ENCODE data around the gene PHF13. TPM values are rescaled to one million over a fixed set of nuclear protein-coding genes. Genes with fewer than 3 reads are reported as not detected.
A peak's percentile ranks its signal among the peaks of the same experiment; 100 is the strongest.

The PHF13 gene
- total and polyA plus RNA-seq, 9 of the 15 experiments (the other 6 are each of a cell fraction or from before 2014, with no cell fraction given): 1.8 to 36.1 (median 11.7) TPM

DNA sequence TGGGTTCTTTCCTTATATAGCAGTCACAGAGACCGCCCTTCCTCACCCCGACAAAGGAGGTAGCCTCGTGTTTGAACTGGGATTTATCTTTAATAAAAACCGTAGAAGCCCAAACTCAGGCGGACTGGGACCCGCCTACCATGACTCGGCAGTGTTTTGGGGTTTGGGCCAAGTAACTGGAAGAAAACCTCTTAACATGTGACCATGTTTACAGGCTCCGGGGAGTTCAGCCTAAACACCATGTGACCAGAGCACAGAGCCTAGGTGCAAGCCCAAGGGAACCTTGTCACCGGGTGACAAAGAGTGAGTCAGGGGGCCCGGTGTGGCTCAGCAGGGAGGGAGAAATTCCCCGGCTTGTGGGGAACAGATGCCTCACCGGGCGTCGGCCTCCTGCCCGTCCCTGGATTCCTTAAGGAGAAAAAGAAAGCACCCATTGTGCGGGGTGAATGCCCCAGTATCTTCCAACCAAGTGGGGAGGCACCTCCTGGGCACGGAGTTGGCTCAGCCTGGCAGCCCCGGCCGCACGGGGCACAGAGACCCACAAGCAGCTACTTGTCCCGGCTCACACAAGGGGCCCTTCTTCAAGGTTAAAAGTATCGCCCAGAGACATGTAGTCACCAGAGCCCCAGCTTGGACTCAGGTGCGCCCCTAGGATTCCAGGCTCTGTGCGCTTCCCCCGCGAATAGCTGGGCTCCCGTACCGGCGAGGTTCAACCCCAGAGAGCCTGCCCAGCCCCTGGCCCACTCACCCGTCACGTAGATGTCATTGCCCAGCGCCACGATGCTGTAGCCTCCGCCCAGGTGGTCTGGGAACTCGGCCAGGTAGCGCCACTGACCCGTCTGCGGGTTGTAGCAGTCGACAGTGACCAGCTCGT is 12.2 kb upstream of the PHF13 start (continued):
- TF ChIP-seq TFE3 (CRISPR knock-in tag; IDR thresholded peaks at IDR 0.05): peak; percentile 93
- 0 out of 4 replicates have a peak, but pooled peaks of 1 of the 2 experiments have one; percentile 16 for TF ChIP-seq NONO (IDR thresholded peaks at IDR 0.05; ENCODE audit: low read depth in 2 of 2, low read length in 1 of 2)
- no peak for TF ChIP-seq NR2C2 (CRISPR knock-in tag; IDR thresholded peaks at IDR 0.05)
- peak; percentile 85 for TF ChIP-seq NR2C2 (tag; IDR thresholded peaks at IDR 0.05)
- TF ChIP-seq NR2C1 (IDR thresholded peaks at IDR 0.05): no peak
- 0 out of 2 replicates have a peak, but pooled peaks have one; percentile 30 for TF ChIP-seq NR2C1 (tag; IDR thresholded peaks at IDR 0.05)
- TF ChIP-seq, protein P1, sequence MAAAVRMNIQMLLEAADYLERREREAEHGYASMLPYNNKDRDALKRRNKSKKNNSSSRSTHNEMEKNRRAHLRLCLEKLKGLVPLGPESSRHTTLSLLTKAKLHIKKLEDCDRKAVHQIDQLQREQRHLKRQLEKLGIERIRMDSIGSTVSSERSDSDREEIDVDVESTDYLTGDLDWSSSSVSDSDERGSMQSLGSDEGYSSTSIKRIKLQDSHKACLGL (CRISPR knock-in tag; IDR thresholded peaks at IDR 0.05; ENCODE audit: borderline replicate concordance, poor library complexity, severe bottlenecking): no peak
- TF ChIP-seq ZBTB1 (CRISPR knock-in tag; IDR thresholded peaks at IDR 0.05; ENCODE audit: borderline replicate concordance, low read depth): 0 out of 2 replicates have a peak, but pooled peaks have one; percentile 2
- TF ChIP-seq MBD2 (IDR thresholded peaks at IDR 0.05; ENCODE audit: borderline replicate concordance, low read depth): no peak
- no peak for TF ChIP-seq HNRNPUL1 (IDR thresholded peaks at IDR 0.05; ENCODE audit: low read length)
- no peak for TF ChIP-seq TAF15 (IDR thresholded peaks at IDR 0.05; ENCODE audit: low read depth, low read length)
- TF ChIP-seq ZNF57 (CRISPR knock-in tag; IDR thresholded peaks at IDR 0.05): no peak
- TF ChIP-seq ZNF197 (CRISPR knock-in tag; IDR thresholded peaks at IDR 0.05; ENCODE audit: low read depth): peak; percentile 64; the same call in 1 of the 2 replicates
- no peak for TF ChIP-seq STAT5B (CRISPR knock-in tag; IDR thresholded peaks at IDR 0.05)
- 0 out of 2 replicates have a peak, but pooled peaks have one; percentile 0 for TF ChIP-seq SPI1 (IDR thresholded peaks at IDR 0.05; ENCODE audit: borderline replicate concordance, low read depth, low read length)
- TF ChIP-seq POLR2A (conservative IDR thresholded peaks at IDR 0.05): peak; percentile 61; the same call in 1 of the 2 replicates
- TF ChIP-seq, protein P2, sequence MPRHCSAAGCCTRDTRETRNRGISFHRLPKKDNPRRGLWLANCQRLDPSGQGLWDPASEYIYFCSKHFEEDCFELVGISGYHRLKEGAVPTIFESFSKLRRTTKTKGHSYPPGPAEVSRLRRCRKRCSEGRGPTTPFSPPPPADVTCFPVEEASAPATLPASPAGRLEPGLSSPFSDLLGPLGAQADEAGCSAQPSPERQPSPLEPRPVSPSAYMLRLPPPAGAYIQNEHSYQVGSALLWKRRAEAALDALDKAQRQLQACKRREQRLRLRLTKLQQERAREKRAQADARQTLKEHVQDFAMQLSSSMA (CRISPR knock-in tag; IDR thresholded peaks at IDR 0.05): no peak
- TF ChIP-seq FOXJ2 (tag; IDR thresholded peaks at IDR 0.05): peak; percentile 96
- TF ChIP-seq ARID1B (IDR thresholded peaks at IDR 0.05): peak; percentile 46
- TF ChIP-seq ZZZ3 (IDR thresholded peaks at IDR 0.05): no peak
- no peak for TF ChIP-seq ZNF23 (CRISPR knock-in tag; IDR thresholded peaks at IDR 0.05)
- TF ChIP-seq ZNF384 (IDR thresholded peaks at IDR 0.05; ENCODE audit: low read depth, low read length): no peak

All from K562 (cell line).